ENCODE measurements around the gene MYH7.

Gene MYH7

DNA sequence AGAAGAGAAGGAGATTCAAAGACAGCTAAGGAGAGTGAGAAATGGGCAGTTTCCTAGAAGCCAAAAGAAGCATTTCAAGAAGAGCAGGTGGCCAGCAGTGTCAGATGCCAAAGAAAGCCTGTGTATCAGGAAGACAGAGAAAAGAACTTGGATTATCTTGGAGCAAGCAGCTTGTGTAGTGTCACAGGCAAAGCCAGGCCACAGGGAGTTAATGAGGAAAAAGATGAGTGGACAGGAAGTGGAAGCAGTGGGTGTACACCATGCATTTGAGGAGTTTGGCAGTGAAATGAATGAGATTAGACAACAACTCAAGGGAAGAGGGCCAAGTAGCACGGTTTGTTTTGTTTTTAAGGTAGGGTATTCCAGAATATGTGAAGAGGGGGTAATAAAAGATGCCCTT, 5.6 kb upstream of the MYH7 start:
- TF ChIP-seq, protein P1, sequence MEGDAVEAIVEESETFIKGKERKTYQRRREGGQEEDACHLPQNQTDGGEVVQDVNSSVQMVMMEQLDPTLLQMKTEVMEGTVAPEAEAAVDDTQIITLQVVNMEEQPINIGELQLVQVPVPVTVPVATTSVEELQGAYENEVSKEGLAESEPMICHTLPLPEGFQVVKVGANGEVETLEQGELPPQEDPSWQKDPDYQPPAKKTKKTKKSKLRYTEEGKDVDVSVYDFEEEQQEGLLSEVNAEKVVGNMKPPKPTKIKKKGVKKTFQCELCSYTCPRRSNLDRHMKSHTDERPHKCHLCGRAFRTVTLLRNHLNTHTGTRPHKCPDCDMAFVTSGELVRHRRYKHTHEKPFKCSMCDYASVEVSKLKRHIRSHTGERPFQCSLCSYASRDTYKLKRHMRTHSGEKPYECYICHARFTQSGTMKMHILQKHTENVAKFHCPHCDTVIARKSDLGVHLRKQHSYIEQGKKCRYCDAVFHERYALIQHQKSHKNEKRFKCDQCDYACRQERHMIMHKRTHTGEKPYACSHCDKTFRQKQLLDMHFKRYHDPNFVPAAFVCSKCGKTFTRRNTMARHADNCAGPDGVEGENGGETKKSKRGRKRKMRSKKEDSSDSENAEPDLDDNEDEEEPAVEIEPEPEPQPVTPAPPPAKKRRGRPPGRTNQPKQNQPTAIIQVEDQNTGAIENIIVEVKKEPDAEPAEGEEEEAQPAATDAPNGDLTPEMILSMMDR (IDR thresholded peaks at IDR 0.05; ENCODE audit: unreplicated experiment in 3 of 3), result no peak
- Mint-ChIP-seq H3K36me3 (ENCODE audit: low read depth) (no peaks in the 10 kb centered on the region), H3K27ac (peak overlapping the region; percentile 29 to 86 (median 80)), H3K9me3 (no peaks in the 10 kb centered on the region), H3K4me3 (peak overlapping the region in 2 of 3 experiments; percentile 21 to 47), H3K27me3 (ENCODE audit: low read depth) (no peaks in the 10 kb centered on the region), H3K4me1 (peaks cover 85% of the 10 kb centered on the region)

DNA sequence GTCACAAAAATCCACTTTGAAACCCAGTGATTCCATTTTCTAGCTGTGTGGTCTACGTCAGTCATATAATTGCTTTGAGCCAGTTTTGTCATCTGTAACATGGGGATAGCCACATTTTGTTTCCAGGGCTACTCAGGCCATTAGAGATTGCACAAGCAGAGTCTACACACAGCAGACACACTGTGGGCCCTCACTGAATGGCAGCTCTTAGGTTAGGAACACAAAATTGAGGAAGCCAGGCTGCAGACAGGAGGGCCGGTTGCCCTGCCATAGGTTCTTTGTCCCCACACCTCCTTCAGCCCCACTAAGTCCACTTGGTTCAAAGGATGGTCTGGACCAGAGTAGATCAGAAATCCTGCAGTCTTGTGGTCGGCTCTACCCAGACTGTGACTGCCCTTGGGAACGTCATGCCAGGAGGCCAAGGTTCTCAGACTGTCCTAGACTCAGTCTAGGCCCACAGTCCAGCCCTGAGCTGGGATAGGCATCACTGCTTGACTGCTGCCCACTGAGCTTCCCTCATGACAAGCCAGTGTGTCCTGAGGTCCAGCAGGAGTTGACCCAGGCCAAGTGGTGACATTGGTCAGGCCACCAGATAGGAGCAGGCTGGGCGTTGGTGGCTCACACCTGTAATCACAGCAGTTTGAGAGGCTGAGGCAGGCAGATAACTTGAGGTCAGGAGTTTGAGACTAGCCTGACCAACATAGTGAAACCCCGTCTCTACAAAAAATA, 3.8 kb upstream of the MYH7 start:
- H3K27me3 Mint-ChIP-seq (ENCODE audit: low read depth), result no peaks in the 10 kb centered on the region
- H3K27ac Mint-ChIP-seq, result peak overlapping the region; percentile 73 to 94 (median 93)
- peaks cover 86% of the 10 kb centered on the region for H3K4me1 Mint-ChIP-seq
- H3K9me3 Mint-ChIP-seq, result no peaks in the 10 kb centered on the region
- H3K4me3 Mint-ChIP-seq, result no peak overlapping the region
- TF ChIP-seq, protein P1 (IDR thresholded peaks at IDR 0.05; ENCODE audit: unreplicated experiment in 3 of 3), result no peak
- H3K36me3 Mint-ChIP-seq (ENCODE audit: low read depth), result no peaks in the 10 kb centered on the region

DNA sequence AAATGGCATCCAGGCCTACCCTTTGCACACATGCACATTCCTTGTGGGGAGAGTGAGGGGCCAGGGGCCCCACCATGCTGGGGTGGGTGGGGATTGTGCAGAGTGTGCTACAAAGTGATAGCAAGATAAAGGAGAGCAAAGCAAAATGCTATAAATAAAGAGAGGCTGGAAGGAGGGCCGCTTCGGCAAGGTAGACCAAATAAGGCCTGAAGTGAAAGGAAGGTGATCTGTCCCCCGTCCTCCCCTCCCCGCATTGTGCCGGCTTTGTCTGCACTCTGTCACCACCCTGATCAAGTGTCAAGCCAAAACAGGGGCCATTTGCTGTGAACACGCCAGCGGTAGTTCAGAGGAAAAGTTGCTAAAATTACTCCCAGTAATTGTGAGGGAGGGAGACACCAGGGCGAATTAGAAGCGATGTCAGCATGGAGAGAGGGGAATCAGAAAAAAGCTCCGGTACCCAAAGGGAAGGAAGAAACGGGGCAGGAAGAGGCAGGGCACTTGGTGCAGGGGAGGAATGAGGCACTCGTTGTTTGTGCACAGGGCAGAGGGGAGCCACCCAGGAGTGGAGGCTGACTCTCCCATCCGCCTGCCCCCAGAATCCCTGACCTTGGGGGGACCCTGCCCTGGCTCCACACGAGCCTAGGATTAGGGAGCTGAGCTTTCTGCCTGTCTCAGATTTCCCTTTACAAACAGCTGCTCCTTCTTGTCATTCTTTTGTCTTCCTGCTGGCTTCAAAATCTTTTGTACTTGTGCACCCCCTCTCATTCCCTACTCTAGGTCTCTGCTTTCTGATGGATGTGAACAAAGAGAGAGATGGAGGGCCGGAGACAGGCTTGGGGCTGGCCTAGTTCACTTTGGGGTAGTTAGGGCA, 2.9 kb upstream of the MYH7 start:
- no peaks in the 10 kb centered on the region for H3K27me3 Mint-ChIP-seq (ENCODE audit: low read depth)
- peak overlapping the region in 2 of 3 experiments; percentile 15 to 38 for H3K4me3 Mint-ChIP-seq
- H3K27ac Mint-ChIP-seq, result peak overlapping the region; percentile 73 to 94 (median 93)
- TF ChIP-seq, protein P1 (IDR thresholded peaks at IDR 0.05; ENCODE audit: unreplicated experiment in 3 of 3), result no peak
- no peaks in the 10 kb centered on the region for H3K36me3 Mint-ChIP-seq (ENCODE audit: low read depth)
- no peaks in the 10 kb centered on the region for H3K9me3 Mint-ChIP-seq
- H3K4me1 Mint-ChIP-seq, result peaks cover 77% of the 10 kb centered on the region

DNA sequence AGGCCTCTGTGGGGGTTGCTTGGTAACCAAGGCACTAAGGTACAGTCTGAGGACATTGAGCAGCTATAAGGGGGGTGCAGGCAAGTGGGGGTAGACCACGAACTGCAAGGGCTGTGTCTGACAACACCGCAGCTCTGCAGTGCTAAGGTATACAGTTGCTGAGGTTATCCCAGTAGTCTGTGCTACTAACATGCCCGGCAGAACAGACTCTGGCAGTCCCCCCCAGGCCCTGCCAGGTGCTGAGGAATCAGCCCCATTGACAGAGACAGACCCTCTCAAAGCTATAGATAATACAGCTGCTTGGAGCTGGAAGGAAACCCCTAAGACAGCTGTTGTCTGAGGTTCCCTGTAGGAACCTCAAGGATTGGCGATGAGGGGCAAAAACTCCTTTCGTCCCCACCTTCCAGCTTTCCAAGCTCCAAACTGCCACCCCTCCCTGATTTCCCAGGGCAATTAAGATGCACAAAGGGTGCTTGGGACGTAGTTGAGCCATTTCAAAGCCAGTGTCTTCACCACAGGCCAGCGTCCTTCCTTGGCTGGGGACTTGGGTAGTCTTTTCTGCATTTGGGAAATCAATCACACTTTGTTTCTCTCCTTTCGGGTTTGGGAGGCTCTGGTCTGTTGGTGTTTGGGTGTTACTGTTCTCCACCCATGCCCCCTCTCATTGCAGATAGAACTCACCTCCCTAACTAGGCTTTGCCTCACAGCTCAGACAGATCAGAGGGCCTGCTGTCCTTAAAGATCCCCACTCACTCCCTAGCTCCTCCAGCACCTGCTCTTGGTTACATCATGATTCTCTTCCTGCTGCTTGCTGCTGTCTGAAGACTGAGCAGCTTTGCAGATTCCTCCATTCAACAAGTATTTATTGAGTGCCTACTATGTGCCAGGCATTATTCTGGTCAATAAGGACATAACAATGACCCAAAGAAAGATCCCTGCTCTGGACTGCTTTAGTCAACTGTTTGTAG, 2.0 kb upstream of the MYH7 start:
- TF ChIP-seq, protein P1 (IDR thresholded peaks at IDR 0.05; ENCODE audit: unreplicated experiment in 3 of 3), result no peak
- no peaks in the 10 kb centered on the region for H3K27me3 Mint-ChIP-seq (ENCODE audit: low read depth)
- H3K4me1 Mint-ChIP-seq, result peaks cover 68% of the 10 kb centered on the region
- peak overlapping the region; percentile 73 to 94 (median 93) for H3K27ac Mint-ChIP-seq
- no peaks in the 10 kb centered on the region for H3K36me3 Mint-ChIP-seq (ENCODE audit: low read depth)
- peak overlapping the region in 1 of 3 experiments; percentile 31 for H3K4me3 Mint-ChIP-seq
- no peaks in the 10 kb centered on the region for H3K9me3 Mint-ChIP-seq

DNA sequence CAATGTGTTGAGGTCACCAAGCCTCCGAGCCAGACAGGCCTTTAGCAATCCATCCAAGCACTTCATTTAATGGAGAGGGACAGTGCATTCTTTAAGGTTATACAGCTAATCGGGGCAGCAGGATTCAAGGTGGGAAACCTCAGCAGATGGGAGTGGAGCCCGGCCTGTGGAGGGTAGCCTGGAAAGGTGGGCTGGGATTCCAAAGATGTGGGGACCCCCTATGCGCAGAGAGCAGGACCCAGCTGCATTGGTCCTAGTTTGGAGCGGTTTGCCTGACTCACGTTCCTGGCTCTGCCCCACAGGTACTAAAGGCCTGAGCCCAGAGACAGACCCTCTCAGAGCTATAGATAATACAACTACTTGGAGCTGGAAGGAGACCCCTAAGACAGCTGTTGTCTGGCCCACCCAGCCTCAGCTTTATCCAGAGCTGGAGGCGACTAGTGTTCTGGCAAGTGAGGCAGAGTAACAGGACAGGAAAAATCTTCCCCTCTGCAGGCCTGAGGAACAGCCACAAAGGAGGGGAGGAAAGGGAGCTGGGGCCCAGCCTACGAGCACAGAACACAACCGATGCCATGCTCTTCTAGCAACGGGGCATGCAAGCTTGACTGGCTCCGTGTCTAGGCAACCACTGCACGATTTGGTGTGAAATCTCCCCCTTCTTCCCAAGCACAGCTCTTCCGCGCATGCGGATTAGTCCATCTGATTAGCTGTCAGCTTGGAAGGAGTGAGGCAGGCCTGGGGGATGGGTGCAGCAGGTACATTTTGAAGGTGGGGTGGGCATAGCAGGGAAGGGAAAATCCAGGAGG, 1.1 kb upstream of the MYH7 start:
- Mint-ChIP-seq H3K27ac (peak overlapping the region; percentile 73 to 94 (median 93)), H3K4me1 (peaks cover 59% of the 10 kb centered on the region), H3K36me3 (ENCODE audit: low read depth) (no peaks in the 10 kb centered on the region), H3K4me3 (no peak overlapping the region), H3K27me3 (ENCODE audit: low read depth) (no peaks in the 10 kb centered on the region), H3K9me3 (no peaks in the 10 kb centered on the region)
- TF ChIP-seq, protein P1 (IDR thresholded peaks at IDR 0.05; ENCODE audit: unreplicated experiment in 3 of 3), result no peak
